Stomach smooth muscle (tissue), 2 donors: ENCODE results near the gene IMMT.
"Not testable (repeated sequence)": the region's sequence is repeated elsewhere in the genome, so short reads cannot be mapped to it uniquely, and the experiment has no call there.

Source experiments
- H3K27ac ChIP-seq: one replicate; pipeline ENCODE4 v1.7.0; 2013; ENCODE audit warnings: mild to moderate bottlenecking, low read length, inconsistent platforms
- H3K27me3 ChIP-seq, 2 donors: one replicate each; pipeline ENCODE4 v1.7.0; 2013; ENCODE audit warnings: low read length in 2 of 2; ENCODE audit not compliant: insufficient read depth in 2 of 2, control insufficient read depth in 1 of 2
- H3K36me3 ChIP-seq, 2 donors: one replicate each; pipeline ENCODE4 v1.7.0; 2013; ENCODE audit warnings: low read length in 2 of 2; ENCODE audit not compliant: control insufficient read depth in 2 of 2, insufficient read depth in 2 of 2
- H3K4me1 ChIP-seq: one replicate; pipeline ENCODE4 v1.7.0; 2013; ENCODE audit warnings: low read length; ENCODE audit not compliant: control insufficient read depth, insufficient read depth
- H3K4me3 ChIP-seq, 2 donors: one replicate each; pipeline ENCODE4 v1.7.0; 2013; ENCODE audit warnings: low read length in 2 of 2
- H3K9ac ChIP-seq, 2 donors: one replicate each; pipeline ENCODE4 v1.7.0; 2013; ENCODE audit warnings: low read length in 2 of 2, mild to moderate bottlenecking in 1 of 2
- H3K9me3 ChIP-seq, 2 donors: one replicate each; pipeline ENCODE4 v1.7.0; 2013; ENCODE audit warnings: low read length in 2 of 2; ENCODE audit not compliant: control insufficient read depth in 2 of 2
- donor health status: healthy.
- donor health status: Pancreatic carcinoma.

IMMT gene

GRCh38 chr2:86201671-86202335 lies 6.5 kb upstream of the IMMT start:
- Histone ChIP-seq H3K27me3 (no peaks in the 10 kb centered on the region), H3K4me3 (no peak overlapping the region), H3K9ac (no peak overlapping the region), H3K36me3 (peaks cover 6 to 7% of the 10 kb centered on the region in 2 donors), H3K4me1 (peaks cover 3% of the 10 kb centered on the region), H3K9me3 (no peaks in the 10 kb centered on the region), H3K27ac (no peak overlapping the region)

- peak overlapping the region in 1 of 2 donors; percentile 98 for H3K4me3 ChIP-seq
- not testable (repeated sequence) for H3K36me3 ChIP-seq, H3K27me3 ChIP-seq, H3K9ac ChIP-seq, H3K27ac ChIP-seq, H3K9me3 ChIP-seq, H3K4me1 ChIP-seq
Observed at GRCh38 chr2:86200564-86200963, 5.3 kb upstream of the IMMT start.

GRCh38 chr2:86199834-86200177 lies 4.5 kb upstream of the IMMT start:
- Histone ChIP-seq H3K4me1 (peaks cover 7% of the 10 kb centered on the region), H3K9me3 (no peaks in the 10 kb centered on the region), H3K27ac (peak overlapping the region; percentile 78), H3K27me3 (no peaks in the 10 kb centered on the region), H3K36me3 (no peaks in the 10 kb centered on the region), H3K4me3 (peak overlapping the region; percentile 96 to 98), H3K9ac (peak overlapping the region; percentile 93 to 96)

- Histone ChIP-seq H3K36me3 (no peaks in the 10 kb centered on the region), H3K4me1 (peaks cover 23% of the 10 kb centered on the region), H3K9me3 (no peaks in the 10 kb centered on the region), H3K9ac (peak overlapping the region; percentile 87 to 93), H3K4me3 (peak overlapping the region; percentile 85 to 99), H3K27me3 (no peaks in the 10 kb centered on the region), H3K27ac (peak overlapping the region; percentile 98)
Observed at GRCh38 chr2:86195808-86196387, 636 bp upstream of the IMMT start.

GRCh38 chr2:86194751-86195054 lies 559 bp downstream of the IMMT start:
- Histone ChIP-seq H3K9me3 (no peaks in the 10 kb centered on the region), H3K36me3 (peaks cover 0 to 3% of the 10 kb centered on the region in 2 donors), H3K4me3 (peak overlapping the region; percentile 85 to 99), H3K27ac (peak overlapping the region; percentile 98), H3K27me3 (no peaks in the 10 kb centered on the region), H3K9ac (peak overlapping the region; percentile 93), H3K4me1 (peaks cover 25% of the 10 kb centered on the region)

GRCh38 chr2:86193901-86194567 lies 1.2 kb downstream of the IMMT start:
- peaks cover 25% of the 10 kb centered on the region for H3K4me1 ChIP-seq
- peak overlapping the region; percentile 85 to 99 for H3K4me3 ChIP-seq
- H3K36me3 ChIP-seq, result peaks cover 0 to 3% of the 10 kb centered on the region in 2 donors
- peak overlapping the region; percentile 98 for H3K27ac ChIP-seq
- no peaks in the 10 kb centered on the region for H3K9me3 ChIP-seq
- peak overlapping the region; percentile 93 for H3K9ac ChIP-seq
- no peaks in the 10 kb centered on the region for H3K27me3 ChIP-seq

- Histone ChIP-seq H3K36me3 (peaks cover 0 to 3% of the 10 kb centered on the region in 2 donors), H3K27ac (no peak overlapping the region), H3K9me3 (no peaks in the 10 kb centered on the region), H3K4me1 (peaks cover 23% of the 10 kb centered on the region), H3K9ac (no peak overlapping the region), H3K27me3 (no peaks in the 10 kb centered on the region), H3K4me3 (no peak overlapping the region)
Observed at GRCh38 chr2:86189782-86190416, 5.4 kb downstream of the IMMT start.

GRCh38 chr2:86186431-86186830 lies 8.8 kb downstream of the IMMT start:
- Histone ChIP-seq H3K36me3 (peaks cover 0 to 3% of the 10 kb centered on the region in 2 donors), H3K9ac (no peak overlapping the region), H3K27ac (no peak overlapping the region), H3K9me3 (no peaks in the 10 kb centered on the region), H3K4me3 (no peak overlapping the region), H3K4me1 (peaks cover 8% of the 10 kb centered on the region), H3K27me3 (no peaks in the 10 kb centered on the region)

GRCh38 chr2:86185517-86186212 lies 9.6 kb downstream of the IMMT start:
- peaks cover 3% of the 10 kb centered on the region for H3K4me1 ChIP-seq

GRCh38 chr2:86176597-86176996 lies 18.7 kb downstream of the IMMT start:
- no peaks in the 10 kb centered on the region for H3K4me1 ChIP-seq
- no peaks in the 10 kb centered on the region for H3K27me3 ChIP-seq
- no peak overlapping the region for H3K4me3 ChIP-seq
- no peak overlapping the region for H3K9ac ChIP-seq
- peaks cover 16 to 29% of the 10 kb centered on the region in 2 donors for H3K36me3 ChIP-seq
- no peaks in the 10 kb centered on the region for H3K9me3 ChIP-seq
- no peak overlapping the region for H3K27ac ChIP-seq

More at GRCh38 chr2:86185517-86186212, 9.6 kb downstream of the IMMT start:
- Histone ChIP-seq H3K36me3 (peaks cover 0 to 5% of the 10 kb centered on the region in 2 donors), H3K9me3 (no peaks in the 10 kb centered on the region), H3K27ac (no peak overlapping the region), H3K4me3 (no peak overlapping the region), H3K27me3 (no peaks in the 10 kb centered on the region), H3K9ac (no peak overlapping the region)
